GM18858 (cell line): ENCODE data around the gene GALNT10.

Experiments used
- ATAC-seq: cut with Tn5 transposase; IDR thresholded peaks from one replicate; pipeline ENCODE4 v1.9.1; 2021; ENCODE audit not compliant: unreplicated experiment

Gene GALNT10

DNA sequence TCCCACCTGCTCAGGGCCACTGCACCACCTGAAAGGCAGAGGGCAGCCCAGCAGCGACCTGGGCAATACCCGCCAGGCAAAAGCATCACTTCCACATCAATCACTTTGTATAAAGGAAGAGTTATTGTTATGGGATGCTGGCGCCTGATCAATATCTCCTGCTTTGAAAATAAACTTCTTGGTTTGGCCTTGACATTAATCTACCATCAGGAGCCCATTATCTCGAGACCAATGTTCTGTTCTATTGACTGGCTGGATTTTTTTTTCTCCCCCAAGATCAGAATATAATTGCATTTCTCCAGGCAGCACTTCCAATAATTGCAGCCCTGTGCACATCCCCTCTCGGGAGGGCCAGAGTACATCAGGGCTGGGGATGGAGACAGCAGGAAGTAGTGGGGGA, 210.8 kb downstream of the GALNT10 start:
- ATAC-seq: no peak

DNA sequence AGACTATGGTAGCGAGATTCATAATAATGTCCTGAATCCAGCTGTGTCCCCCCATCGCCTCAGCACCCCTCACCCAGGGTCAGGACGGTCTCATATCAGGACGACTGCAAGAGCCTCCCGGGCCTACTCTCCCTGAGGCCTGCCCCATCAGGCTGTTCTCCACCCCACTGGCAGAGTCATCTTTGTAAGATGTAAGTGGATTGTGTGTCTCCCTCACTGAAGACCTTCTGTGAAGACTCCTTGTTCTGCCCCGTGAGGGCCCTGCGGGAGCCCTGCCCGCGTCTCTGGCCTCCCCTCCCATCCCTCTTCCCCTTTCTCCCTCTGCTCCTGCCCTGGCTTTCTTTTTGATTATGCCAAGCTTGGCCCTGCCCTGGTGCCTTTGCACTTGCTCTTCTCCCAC, 211.4 kb downstream of the GALNT10 start:
- ATAC-seq: no peak

DNA sequence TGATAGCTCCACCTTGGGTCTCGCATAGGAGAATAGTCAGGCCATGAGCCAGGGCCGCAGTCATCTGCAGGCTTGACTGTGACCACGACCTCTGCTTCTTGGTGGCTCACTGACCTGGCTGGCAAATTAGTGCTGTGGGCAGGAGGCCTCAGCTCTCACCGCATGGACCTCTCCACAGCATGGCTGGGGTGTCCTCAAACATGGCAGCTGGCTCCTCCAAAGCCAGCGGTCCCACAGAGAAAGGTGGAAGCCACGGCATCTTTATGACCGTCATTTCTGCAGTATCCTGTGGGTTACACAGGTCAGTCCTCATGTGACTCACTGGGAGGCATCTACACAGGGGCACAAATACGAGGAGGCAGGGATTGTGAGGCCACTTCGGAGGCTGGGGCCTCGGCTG, 212.1 kb downstream of the GALNT10 start:
- no peak for ATAC-seq

DNA sequence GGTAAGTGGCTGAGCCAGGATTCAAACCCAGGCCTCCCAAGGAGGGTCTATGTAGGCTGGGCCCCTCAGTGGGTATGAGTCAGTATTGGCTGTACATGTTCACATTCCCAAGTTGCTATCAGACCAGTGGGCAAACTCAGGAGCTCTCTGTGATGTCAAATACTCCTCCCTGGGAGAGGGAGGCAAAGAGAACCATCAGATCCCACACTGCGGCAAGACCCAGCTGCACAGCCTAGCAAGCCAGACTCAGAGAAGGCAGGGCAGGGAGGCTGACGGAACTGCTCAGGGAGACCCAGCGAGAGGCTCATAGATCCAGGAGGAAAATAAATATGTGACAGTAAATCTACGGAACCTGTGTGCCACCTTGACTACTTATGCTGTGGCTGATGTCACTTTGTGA, 212.7 kb downstream of the GALNT10 start:
- ATAC-seq: no peak

DNA sequence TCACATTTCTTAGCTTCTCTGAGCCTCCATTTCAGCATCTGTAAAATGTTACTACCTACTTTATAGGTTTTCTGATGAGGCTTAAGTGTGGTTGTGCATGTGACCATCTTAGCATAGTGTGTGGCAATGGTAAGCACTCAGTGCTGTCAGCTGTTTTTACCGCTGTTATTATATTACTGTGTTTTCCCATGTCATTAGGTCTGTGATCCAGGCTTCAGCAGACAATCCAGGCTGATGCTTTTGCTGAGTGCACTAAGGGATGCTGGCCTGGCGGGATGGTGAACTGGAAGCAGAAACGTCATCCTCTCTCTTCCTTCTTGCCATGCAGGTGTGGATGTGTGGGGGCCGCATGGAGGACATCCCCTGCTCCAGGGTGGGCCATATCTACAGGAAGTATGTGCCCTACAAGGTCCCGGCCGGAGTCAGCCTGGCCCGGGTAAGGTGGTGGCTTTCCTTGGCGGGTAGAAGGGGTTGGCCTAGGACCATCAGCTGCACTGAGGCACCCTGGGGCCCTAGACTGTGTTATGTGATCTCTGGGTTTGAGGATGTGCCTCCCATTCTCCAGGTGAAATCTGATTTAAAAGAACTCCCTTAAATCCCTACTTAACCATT, 213.3 kb downstream of the GALNT10 start:
- ATAC-seq: no peak

DNA sequence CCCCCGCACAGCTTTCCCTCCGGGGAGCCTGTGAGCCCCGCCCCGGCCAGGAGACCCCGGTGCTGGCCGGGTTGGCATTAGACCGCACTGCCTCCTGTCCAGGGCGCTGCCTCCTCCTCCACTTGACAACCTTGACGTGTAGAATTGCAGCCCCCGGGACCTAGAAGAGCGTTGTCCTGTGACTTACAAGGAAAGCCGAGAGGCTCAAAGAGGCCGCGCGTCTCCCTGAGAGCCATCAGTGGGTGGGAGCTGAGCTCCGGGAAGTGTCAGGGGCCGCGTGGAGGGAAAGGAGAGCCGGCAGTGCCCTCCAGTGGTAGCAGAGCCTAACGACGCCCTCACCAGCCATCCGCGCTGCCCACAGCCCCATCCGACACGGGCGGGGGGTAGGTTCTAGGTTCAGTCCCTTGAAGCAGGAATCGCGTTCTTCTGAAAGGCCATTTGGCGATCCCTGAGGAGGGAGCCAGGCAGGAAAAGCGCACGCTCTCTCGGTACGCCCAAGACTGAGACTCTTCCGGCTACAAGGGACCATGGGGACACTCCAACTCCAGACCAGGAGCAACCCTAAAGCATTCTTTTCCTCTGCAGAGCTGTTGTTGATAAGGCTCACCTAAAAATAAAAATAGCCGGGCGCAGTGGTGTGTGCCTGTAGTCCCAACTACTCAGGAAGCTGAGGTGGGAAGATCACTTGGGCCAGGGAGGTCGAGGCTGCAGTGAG, 214.7 kb downstream of the GALNT10 start:
- ATAC-seq: peak; percentile 79

DNA sequence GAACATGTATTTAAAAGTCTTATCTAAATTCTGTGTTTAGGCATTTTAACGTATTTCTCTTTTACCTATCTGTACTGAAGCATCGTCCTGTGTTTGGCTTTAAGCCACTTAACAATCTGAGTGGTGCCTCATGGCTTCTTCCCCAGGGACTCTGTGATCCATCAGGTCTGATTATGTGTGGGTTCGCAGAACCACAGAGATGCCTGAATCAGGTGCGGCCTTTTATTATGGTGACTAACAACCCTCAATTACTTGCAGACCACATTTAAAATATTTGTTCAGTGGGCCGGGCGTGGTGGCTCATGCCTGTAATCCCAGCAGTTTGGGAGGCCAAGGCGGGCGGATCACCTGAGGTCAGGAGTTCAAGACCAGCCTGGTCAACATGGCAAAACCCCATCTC, 215.7 kb downstream of the GALNT10 start:
- no peak for ATAC-seq

DNA sequence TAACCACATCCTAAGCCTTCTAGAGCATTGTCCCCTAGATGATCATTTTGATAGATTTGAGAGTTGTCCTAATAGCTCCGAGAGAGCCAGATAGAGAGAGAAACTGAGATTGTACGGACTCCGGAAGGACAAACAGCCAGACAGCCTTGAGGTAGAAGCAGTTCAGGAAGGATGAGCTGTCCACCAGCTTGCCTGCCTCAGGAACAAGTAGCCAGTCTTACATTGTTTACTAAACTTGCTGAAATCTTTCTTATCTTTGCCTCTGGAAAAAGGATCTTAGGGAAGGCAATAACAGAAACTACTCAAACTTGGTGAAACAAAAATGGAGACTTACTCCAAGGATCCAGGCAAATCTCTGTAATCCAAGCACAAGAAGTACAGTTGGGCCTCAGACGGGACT, 216.3 kb downstream of the GALNT10 start:
- no peak for ATAC-seq

DNA sequence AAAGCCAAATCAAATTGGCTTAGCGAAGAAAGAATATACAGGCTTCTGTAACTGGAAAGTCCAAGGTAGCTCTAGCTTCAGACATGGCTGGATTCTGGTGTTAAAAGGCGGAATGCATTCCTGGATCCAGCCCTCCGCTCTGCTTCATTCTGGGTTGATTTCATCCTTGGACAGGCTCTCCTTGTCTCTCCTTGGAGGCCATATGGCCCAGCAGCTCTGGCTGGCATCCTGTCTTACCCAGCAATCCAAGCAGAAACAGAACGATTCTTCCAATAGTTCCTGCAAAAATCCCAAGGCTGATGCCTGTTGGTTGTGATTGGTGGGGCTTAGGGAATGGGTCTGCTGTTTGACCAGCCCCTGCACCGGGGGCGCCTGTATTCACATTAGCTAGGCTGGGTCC, 218.3 kb downstream of the GALNT10 start:
- ATAC-seq: no peak

DNA sequence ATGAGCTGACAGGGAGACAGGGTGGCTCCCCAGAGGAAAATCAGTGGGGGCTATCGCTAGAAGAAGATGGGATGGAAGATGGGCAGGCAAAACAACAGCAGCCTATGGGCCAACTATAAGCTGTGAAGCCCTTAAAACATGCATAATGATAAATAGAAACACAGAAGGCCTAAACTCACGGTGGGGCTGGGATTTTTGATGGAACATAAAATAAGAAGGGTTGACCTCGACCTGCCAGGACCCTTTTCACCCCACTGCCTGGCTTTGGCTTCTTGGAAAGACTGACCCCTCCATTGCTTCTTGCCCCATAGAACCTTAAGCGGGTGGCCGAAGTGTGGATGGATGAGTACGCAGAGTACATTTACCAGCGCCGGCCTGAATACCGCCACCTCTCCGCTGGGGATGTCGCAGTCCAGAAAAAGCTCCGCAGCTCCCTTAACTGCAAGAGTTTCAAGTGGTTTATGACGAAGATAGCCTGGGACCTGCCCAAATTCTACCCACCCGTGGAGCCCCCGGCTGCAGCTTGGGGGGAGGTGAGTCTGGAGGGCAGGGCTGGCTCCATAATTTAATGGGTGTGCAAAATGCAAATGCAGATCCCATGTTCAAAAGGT, 218.8 kb downstream of the GALNT10 start:
- no peak for ATAC-seq

DNA sequence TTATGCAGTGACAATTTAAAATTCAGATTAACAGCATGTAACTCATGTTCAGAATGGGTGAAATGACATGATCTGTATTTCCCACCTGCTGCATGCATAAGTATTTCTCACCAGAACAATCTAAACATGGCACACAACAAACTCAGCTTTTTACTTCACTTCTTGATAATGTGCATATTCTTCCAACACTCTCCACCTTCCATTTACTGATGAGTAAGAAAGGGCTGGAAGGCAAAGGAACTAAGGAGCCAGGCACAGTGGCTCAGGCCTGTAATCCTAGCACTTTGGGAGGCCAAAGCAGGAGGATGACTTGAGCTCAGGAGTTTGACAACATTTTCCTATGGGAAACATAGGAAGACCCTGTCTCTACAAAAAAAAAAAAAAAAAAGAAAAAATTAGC, 219.5 kb downstream of the GALNT10 start:
- ATAC-seq: no peak

DNA sequence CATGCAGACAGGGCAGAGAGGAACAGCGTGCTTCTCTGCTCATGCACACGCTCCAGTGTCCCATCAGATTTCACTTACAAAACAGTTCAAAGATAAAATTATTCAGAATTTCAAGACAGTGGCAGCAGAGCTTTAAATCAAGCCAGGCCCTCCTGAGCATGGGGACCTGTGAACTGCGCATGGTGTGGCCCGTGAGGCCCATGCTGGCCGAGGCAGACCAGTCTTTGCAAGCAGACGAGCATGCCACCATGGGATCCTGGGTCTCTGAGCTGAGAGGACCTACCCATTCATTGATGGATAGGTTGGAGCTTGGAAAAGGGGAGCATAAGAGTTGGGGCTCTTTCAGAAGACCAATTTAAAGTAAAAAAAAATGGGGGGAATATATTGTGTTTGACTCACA, 220.3 kb downstream of the GALNT10 start:
- no peak for ATAC-seq

DNA sequence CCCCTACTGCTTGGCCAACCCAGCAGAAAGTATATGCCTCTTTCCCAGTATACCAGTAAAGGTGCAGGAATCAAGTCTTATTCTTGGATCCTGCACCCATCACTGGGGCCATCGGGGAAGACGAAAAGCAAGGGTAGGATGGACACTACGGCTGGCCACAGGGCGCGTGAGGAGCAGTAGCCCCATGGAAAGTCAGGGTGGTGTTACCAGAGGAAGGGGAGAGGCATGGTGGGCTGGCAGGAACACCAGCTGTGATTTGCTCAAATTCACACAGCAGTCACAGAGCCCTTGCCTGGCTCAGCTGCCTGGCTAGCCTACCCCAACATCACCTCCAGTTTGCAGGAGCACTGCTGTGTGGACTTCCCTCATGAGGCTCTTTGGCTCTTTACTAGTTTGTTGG, 220.8 kb downstream of the GALNT10 start:
- no peak for ATAC-seq

DNA sequence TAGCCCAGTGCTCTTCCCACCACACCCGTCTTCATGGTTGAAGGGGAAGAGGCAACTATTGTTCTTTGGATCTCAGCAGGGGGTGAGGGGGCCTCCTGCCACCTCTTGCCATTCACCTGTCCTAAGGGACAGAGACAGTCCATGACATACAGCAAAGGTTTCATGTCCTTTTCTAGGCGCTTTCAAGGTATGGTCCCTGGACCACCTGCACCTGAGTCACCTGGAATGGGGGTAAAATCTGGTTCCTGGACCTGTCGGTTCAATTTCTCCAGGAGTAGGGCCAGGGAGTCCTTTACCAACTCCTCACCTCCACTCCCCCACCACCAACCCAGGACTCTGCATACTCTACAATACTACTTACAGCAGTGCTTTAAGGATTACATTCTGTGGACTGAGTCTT, 221.8 kb downstream of the GALNT10 start:
- ATAC-seq: no peak

DNA sequence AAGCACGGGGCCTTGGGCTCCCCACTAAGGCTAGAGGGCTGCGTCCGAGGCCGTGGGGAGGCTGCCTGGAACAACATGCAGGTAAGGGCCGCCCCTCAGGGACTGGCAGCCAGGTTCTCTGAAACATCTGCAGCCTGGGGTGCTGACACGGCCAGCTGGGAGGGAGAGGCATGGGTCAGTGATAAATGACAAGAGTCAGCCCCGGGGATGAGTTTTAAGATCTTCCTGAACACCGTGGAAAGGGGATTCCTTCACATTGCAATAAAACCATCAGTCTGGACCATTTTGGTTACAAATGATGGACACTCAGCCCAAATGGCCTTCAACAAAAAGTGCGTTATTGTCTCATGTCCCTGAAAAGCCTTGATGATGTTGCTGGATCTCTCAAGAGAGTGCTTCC, 222.4 kb downstream of the GALNT10 start:
- no peak for ATAC-seq

DNA sequence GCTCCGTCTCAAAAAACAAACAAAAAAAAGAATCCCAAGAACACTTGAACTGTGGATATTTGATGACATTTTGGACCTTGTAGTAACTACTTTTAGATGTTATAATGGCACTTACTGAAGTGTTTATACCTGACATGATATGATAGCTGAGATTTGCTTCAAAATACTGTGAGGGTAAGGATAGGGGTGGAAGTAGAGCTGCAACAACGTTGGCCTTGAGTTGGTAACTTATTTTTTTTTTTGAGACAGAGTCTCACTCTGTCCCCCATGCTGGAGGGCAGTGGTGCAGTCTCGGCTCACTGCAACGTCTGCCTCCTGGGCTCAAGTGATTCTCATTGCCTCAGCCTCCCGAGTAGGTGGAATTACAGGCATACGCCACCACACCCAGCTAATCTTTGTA, 224.6 kb downstream of the GALNT10 start:
- no peak for ATAC-seq

DNA sequence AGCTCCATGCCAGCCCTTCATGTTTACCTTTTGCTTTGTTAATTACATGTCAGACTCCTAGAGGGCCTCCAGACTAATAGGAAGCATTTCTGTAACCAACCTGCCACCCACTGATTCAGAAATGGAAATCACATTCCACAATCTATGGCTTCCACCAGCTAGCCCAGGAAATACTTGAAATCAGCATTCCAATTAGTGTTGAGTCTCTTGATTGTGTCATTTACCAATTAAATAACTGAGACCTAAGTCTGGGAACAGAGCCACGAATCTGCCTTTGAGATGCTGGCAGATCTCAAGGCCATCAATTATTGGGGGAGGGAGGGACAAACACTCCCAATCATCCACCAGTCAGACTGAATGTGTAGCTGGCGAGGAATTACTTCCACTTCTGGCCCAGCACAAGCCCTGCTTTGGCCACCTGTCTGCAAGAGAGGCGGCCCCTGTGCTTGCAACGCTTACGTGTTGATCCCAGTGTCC, 227.8 kb downstream of the GALNT10 start:
- ATAC-seq: no peak

DNA sequence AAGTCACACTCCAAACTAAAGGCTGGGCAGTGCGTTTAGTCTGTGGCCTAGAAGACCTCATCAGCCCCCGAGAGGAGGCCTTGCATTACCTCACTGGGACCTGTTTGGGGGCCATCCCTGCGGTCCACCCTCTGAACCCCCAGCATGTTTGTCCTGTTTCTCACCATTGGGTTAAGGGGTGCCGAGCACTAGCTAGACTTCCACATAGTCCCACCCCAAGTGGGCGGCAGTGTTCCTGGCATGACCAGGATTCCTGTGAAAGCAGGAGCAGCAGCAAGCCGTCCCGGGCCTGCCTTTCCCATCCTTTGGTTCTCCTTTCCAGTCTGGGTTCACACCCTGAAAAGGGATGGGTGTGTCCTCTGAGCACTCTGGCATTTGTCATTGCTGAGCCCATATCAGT, 228.7 kb downstream of the GALNT10 start:
- ATAC-seq: no peak

DNA sequence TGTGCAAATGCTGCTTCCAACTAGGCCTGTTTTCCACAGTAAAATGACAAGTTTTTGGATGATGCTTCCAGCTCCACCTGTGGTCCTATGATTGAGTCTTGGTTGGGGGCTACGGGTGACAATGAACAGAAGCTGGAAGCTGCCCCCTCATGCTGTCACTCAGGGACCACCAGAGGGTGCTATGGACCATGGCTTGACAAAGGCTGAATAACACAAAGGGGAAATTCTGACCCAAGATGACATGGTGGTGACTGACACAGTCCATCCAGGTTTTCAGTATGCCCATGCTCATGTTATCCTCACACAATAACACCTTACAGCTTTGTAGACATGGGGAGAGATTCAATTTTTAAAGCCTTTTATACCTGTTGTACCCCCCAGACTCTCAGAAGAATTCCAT, 231.3 kb downstream of the GALNT10 start:
- ATAC-seq: no peak

DNA sequence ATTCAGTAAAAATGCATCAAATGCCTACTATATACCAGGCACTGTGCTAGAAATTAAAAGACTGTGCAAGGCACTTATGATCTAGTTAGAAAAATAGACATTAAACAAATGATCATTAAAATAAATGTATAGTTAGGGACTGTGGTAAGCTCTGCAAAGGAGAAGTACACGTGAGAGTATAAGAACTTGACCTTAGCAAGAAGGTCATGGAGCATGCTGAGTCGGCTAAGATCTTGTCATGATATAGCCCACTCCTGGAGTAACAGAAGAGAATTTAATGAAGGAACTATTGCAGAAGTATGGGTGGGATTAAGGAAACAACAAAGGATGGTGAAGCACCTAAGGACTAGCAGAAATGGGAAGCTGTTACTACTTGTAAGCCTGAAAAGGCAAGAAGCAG, 231.8 kb downstream of the GALNT10 start:
- no peak for ATAC-seq

DNA sequence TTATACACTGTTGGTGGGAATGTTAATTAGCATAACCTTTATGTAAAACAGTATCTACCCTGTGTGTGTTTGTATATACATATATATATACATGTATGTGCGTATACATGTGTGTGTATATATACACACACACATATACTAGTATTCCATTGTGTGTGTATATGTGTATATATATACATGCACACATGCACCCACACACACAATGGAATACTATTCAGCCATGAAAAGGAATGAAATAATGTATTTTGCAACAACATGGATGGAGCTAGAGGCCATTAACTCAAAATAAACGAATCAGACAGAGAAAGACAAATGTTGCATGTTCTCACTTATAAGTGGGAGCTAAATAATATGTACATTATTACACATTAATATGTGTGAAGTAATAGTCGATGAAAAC, 237.7 kb downstream of the GALNT10 start:
- no peak for ATAC-seq

DNA sequence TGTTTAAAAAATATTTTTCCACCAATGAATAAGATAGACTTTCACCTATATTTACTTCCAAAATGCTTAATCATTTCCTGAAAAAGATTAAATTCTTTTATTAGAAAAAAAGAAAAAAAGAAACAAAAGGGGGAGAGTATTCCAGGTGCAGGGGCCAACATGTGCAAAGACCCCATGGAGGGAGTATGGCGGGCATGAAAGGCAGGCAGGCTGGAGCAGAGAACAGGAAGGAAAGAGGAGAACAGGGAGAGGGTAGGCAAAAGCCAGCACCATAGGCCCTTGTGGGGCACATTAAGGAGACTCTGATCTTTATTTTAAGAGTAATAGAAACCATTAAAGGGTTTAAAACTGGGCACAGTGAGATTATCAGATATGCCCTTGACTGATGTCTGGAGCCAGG, 238.8 kb downstream of the GALNT10 start:
- ATAC-seq: no peak

DNA sequence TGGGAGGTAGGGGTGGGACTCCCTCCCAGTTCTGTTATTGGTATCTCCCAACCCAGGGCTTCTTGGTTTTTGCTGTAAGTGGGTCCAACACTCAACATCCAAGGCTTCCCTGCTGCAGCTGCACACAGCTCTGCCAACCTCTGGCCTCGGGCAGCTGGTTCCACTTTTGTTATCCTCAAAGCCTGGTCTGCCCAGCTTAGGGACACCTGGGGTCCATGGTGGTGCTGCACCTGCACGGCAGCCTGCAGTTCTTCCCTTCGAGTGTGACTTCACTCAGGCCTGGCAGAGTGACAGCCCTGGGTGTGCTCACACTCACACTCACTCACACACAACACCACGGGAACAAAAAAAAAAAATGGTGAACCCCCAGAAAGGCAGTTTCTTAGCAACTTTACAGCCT, 239.9 kb downstream of the GALNT10 start:
- ATAC-seq: no peak
